Measurements from ENCODE around the gene STUB1.

Gene STUB1

GRCh38 chr16:645852-646678 lies 34.1 kb upstream of the STUB1 start:
- no peak for DNase-seq

GRCh38 chr16:646679-647172 lies 33.5 kb upstream of the STUB1 start:
- no peak for DNase-seq

- DNase-seq = no peak
These were observed 32.9 kb upstream of the STUB1 start for GRCh38 chr16:647173-647902.

- DNase-seq = peak in 1 of 2 experiments; percentile 24
These were observed 32.0 kb upstream of the STUB1 start for GRCh38 chr16:648071-648780.

- peak; percentile 40 to 76 for DNase-seq
These were observed 31.2 kb upstream of the STUB1 start, which contains the start of gene WDR90 for GRCh38 chr16:648781-649589. Gene WDR90 (plus strand): TSS chr16:649365. CDS start chr16:649417, 52 bp downstream.

GRCh38 chr16:649631-650030 lies 30.6 kb upstream of the STUB1 start:
- DNase-seq = no peak

GRCh38 chr16:651844-652243 lies 28.4 kb upstream of the STUB1 start:
- no peak for DNase-seq

- no peak for DNase-seq
These were observed 27.5 kb upstream of the STUB1 start for GRCh38 chr16:652454-653305.

GRCh38 chr16:654034-654433 lies 26.2 kb upstream of the STUB1 start:
- DNase-seq = no peak

- DNase-seq = no peak
These were observed 22.7 kb upstream of the STUB1 start for GRCh38 chr16:657487-657886.

- DNase-seq = no peak
These were observed 21.3 kb upstream of the STUB1 start for GRCh38 chr16:658679-659571.

GRCh38 chr16:659618-660017 lies 20.6 kb upstream of the STUB1 start:
- DNase-seq = no peak

GRCh38 chr16:660132-660458 lies 20.1 kb upstream of the STUB1 start:
- DNase-seq = no peak

GRCh38 chr16:660459-661183 lies 19.6 kb upstream of the STUB1 start:
- peak; percentile 24 to 48 for DNase-seq

- no peak for DNase-seq
These were observed 18.9 kb upstream of the STUB1 start for GRCh38 chr16:661184-661821.

GRCh38 chr16:662095-662494 lies 18.1 kb upstream of the STUB1 start:
- no peak for DNase-seq

- DNase-seq = no peak
These were observed 17.6 kb upstream of the STUB1 start for GRCh38 chr16:662597-662996.

- DNase-seq = no peak
These were observed 13.6 kb upstream of the STUB1 start for GRCh38 chr16:666572-666971.

GRCh38 chr16:667113-667779 lies 13.0 kb upstream of the STUB1 start:
- no peak for DNase-seq
